HK-2 (cell line): Measurements from ENCODE around the gene LTBP1.

Source experiments
- DNase-seq: peaks from one replicate; pipeline ENCODE4 v3.0.0-alpha.2; 2018; ENCODE audit not compliant: unreplicated experiment

LTBP1 gene

GRCh38 chr2:33073018-33073417, 126.3 kb downstream of the LTBP1 start:
- DNase-seq: no peak

DNA sequence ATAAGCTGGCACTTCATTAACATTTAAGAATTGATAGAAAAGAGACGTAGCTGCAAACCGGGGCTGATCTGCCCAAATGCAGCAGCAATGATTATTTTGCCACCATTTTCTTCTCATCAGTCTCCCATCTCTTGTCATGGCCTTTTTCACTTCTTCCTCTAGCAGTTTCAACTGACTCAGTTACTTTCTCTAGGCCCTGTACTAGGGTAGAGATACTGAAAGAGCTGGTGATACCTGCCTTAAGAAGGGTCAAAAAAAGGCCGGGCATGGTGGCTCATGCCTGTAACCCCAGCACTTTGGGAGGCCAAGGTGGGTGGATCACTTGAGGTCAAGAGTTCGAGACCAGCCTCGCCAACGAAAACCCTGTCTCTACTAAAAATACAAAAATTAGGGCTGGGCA, 127.4 kb downstream of the LTBP1 start:
- no peak for DNase-seq

DNA sequence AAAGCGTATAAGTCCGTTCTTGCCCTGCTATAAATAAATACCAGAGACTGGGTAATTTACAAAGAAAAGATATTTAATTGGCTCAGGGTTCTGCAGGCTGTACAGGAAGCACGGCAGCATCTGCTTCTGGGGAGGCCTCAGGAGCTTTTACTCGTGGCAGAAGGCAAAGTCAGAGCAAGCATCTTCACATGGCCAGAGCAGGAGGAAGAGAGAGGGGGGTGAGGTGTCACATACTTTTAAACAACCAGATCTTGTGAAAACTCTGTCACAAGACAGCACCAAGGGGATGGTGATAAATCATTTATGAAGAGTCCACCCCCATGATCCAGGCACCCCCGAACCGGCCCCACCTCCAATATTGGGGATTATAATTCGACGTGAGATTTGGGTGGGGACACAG, 130.6 kb downstream of the LTBP1 start:
- no peak for DNase-seq

- no peak for DNase-seq
Observed at GRCh38 chr2:33077844-33078243, 131.1 kb downstream of the LTBP1 start.

DNA sequence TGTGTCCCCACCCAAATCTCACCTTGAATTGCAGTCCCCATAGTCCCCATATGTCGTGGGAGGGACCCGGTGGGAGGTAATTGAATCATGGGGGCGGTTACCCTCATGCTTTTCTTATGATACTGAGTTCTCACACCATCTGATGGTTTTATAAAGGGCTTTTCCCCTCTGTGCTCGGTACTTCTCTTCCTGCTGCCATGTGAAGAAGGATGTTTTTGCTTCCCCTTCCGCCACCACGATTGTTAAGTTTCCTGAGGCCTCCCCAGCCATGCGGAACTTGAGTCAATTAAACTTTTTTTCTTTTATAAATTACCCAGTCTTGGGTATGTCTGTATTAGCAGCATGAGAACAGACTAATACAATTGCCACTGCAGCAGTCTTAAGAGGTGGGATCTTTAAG, 134.9 kb downstream of the LTBP1 start:
- DNase-seq: no peak

- no peak for DNase-seq
Observed at GRCh38 chr2:33083699-33084387, 137.1 kb downstream of the LTBP1 start.

GRCh38 chr2:33084433-33084832, 137.7 kb downstream of the LTBP1 start:
- no peak for DNase-seq

DNA sequence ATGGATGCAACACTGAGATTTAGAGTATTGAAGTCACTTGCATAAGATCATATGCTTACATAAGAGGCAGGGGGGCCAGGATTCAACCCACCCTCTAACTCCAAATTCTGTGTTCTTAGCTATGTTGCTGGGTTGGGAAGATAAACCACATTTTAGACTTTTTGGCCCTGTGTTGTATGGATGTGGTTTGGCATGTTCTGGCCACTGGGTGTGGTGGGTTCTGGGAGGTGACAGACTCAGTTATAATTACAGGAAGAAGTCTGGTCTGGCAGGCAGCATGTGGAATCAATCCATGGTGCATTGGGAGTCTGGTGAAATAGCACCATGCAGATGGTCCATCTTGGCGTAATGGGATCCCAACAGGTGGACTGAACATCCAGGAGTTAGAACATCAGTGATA, 138.9 kb downstream of the LTBP1 start:
- DNase-seq: no peak

GRCh38 chr2:33086400-33087015, 139.8 kb downstream of the LTBP1 start:
- DNase-seq: no peak

DNA sequence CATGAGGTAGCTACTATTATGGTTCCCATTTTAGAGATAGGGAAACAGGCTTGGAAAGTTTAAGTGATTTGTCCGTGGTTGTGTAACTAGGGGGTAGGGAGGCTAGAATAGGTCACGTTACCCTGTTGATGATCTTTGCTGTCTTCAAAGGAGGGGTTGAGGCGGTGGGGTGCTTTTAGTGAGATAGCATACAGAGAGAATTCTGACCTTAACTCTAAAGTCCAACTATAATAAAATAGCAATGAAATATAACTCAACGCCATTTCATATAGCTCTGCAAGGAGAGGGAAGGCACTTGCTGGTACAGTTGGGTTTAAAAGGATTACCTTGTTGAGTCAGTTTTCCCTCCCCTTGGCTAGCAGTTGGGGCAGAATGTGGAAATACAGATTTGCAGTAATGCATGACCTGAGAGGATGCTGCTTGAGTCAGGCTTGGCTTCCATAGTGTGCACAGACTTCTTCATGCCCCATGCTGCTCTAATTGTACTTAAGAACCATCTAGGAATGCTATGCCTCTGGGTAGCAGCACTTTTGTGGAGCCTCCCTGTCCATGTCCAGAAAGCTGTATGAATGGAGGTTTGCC, 143.9 kb downstream of the LTBP1 start:
- no peak for DNase-seq

GRCh38 chr2:33091541-33092123, 144.9 kb downstream of the LTBP1 start:
- DNase-seq: no peak

DNA sequence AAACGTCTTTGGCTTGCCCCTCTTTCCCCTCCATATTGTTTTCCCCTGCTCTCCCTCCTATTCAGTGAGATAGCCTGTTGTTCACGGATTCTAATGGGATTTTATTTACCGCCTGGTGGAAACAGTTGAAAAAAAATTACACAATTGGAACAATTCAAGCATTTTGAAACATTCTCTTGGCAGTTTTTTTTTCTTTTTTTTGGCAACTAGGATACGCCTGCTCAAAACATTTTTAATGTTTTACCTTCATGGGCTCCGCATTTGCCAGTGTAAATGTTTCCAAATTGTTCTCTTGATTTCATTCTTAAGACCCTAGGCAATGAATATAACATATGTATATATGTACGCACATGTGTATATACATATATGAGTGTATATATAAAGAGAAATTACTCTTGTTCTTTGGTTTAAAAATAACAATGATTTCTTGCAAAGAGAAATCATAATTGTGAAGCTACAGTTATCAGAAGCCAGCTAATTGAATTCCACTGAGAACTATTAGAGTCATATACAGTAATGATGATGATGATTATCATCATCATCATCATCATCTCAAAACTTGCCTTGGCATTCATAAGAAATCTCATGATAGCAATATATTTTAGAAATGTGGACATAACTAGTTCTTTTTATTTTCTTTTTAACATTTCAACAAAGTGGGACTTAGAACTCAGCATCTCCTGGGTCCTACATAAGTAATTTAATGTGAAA, 146.7 kb downstream of the LTBP1 start:
- DNase-seq: no peak

DNA sequence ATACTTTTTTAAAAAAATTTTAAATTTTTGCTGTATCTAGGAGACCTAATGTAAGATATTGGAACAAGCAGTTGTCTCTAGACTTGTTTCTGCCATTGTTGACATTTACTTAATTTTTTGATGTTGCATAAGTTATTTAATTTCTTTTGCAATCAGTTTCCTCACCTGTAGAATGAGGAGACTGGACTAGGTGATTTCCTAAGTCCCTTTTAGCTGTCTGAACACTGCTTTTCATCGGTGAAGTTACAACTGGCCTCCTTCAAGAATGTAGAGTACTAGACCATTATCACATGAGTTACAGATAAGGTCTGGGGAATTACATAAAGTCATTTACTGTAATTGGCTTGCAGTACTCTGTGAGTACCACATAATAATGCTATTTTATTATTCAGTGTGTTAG, 147.6 kb downstream of the LTBP1 start:
- DNase-seq: no peak

- DNase-seq: no peak
Observed at GRCh38 chr2:33099989-33100388, 153.2 kb downstream of the LTBP1 start.

DNA sequence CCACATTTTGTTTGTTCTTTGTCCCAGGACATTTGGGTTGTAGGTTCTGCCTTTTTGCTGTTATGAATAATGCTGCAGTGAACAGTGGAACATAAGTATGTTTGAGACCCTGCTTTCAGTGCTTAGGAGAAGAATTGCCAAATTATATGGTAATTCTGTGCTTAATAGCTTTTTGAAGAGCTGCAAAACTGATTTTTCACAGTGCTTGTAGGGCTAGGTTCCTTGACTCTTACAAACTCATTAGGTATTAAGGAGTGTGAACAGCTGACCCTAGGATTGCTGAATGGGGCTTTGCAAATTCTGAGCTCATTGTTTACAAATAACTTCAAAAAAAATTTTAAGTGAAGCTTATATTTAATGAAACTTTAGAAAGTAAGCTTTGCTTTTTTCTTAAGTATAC, 154.2 kb downstream of the LTBP1 start:
- no peak for DNase-seq

DNA sequence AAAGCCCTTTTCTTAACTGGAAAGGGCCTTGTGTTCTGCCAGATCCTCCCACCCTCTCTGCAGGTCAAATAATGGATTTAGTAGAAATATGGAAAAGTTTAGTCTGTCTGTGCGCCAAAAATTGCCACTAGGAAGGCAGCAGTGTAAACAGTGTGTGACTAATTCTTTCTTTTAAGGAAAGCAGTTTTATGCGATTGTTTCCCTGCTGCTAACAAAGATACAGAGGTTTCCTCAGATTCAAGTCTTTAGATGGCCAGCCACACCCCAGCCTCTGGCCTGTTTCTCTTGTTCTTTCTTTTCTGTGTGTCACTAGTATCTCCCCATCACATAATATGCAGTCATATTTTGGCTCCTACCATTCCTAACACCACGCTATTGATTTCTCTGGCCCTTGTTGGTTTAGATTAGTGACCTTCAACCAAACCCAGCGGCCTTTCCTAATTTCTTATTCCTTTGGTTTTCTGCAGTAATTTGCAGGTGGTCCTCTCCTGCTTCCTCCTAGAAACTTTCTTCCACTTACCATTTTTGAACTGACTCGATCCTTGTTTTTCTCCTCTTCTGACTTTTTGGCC, 157.4 kb downstream of the LTBP1 start:
- DNase-seq: no peak

DNA sequence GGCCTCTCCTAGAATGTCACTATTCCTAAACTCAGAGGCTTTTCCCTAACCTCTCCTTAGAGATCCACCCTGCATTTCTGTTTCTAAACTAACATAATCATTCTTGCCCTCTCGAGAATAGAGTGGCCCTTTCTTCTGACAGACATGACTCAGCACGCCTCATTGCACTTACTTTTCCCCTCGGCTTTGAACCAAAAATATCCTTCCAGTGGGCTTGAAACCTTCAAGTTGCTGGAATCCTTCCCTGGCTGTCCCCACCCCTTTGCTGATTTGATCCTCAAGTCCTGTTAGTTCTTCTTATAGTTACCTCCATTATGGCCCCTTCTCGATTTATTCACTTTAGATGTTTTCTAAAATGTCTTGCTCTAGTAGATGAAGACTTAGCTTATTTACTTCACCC, 158.0 kb downstream of the LTBP1 start:
- no peak for DNase-seq

- no peak for DNase-seq
Observed at GRCh38 chr2:33106115-33106514, 159.4 kb downstream of the LTBP1 start.

DNA sequence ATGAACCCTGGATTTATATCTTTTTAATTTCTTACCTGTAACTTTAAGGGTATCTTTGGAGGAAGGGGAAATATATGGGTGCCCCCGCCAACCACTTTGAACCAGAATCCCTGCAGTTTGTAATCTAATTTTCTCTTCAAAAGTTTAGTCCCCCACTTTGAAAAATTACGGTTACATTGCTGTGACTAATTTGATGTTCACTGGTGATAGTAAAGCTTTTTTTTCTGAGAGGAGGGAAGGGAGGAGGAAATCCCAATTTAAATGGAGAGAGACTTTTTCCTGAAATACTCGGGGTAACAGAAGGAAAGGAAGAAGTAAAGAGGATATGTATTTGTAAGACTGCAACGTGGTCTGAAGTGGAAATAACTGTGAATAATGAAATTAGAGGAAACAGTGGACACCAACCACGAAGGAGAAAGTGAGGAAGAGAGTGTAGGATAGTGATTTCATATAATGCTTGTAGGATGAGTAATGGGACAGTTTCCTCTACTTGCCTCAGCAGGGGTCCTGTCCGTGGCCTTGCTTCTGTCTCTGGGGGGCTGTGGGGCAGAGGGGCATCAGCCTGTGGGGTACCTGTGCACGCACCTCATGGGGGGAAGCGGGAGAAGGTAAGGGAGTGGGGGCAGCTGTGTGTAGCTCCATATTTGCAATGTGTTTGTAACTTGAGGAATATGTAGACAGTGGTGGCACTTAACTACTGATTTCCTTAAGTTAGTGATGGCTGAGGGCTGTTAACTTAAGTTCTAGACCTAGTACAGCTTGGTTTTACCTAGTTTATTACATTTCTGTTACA, 161.1 kb downstream of the LTBP1 start:
- DNase-seq: no peak

GRCh38 chr2:33108483-33109443, 162.0 kb downstream of the LTBP1 start:
- no peak for DNase-seq
